ENCODE results near the gene RNASEH2B. TPM values are rescaled to one million over a fixed set of nuclear protein-coding genes. Genes with fewer than 3 reads are reported as not detected.

RNASEH2B gene
- polyA plus RNA-seq, 3 donors = 30.9 to 71.5 (median 65.9) TPM

DNA sequence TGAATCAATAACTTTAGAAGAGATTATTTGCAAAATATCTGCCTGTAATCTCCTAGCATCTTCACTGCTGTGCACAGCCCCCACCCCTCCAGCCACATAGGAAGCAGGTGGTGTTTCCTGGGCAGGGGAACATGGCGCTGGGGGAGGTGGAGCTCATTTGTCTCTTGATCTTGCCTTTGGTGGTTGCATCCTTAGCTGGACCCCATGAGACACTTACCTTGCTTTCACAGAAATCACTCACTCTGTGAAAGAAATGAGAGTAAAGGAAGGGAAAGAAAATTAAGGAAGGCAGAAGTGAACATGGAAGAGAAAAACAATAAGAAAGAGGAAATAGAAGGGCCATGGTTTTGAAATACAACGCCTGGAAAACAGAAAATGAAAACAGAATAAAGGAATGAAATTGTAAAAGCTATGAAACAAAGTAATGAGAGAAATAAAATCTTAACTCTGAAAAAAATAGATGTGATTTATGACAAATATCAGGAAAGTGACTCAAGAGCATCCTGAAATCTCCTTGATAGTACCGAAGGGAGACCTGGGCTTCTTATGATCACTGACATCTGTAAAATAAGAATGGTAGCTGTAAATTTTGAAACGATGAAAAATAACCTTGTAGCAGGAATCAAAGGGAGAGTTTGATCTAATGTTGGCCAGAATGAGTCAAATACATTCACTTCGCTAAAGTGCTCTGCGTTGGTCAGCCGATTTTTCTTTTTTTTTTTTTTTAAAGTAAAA lies 17.2 kb upstream of the RNASEH2B start:
- peak overlapping the region; percentile 16 to 71 (median 61) for H3K4me3 ChIP-seq (replicated peaks in 1 of 3; ENCODE audit: low read depth in 2 of 3, low read length in 3 of 3)
- H3K4me2 ChIP-seq (replicated peaks; ENCODE audit: extremely low read depth, low read length, poor library complexity, severe bottlenecking) = peak overlapping the region; percentile 73
- no peak for DNase-seq
- H3K36me3 ChIP-seq (replicated peaks in 1 of 2; ENCODE audit: control insufficient read depth in 1 of 2, insufficient read depth in 2 of 2, low read length in 2 of 2) = no peaks in the 10 kb centered on the region
- H3K9me3 ChIP-seq (replicated peaks in 1 of 2; ENCODE audit: control insufficient read depth in 1 of 2, insufficient read depth in 1 of 2, low read length in 2 of 2) = no peaks in the 10 kb centered on the region
- intact Hi-C loops (cut with micrococcal nuclease) = no loop called here
- no peak for TF ChIP-seq CTCF (IDR thresholded peaks at IDR 0.05)
- peaks cover 0 to 2% (median 0%) of the 10 kb centered on the region in 7 donors for H3K9me3 Mint-ChIP-seq
- 0% methylated on average over 2 of the region's 7 CpGs for WGBS (ENCODE audit: insufficient coverage)
- peaks cover 31 to 42% of the 10 kb centered on the region in 2 donors for H3K4me1 ChIP-seq (ENCODE audit: control insufficient read depth in 1 of 2, insufficient read depth in 2 of 2, low read length in 2 of 2)
- peak overlapping the region; percentile 65 to 97 (median 88) for H3K27ac Mint-ChIP-seq
- no peaks in the 10 kb centered on the region for H4K20me1 ChIP-seq (ENCODE audit: insufficient read depth, low read length)
- peak overlapping the region; percentile 72 for H2AFZ ChIP-seq (ENCODE audit: insufficient read depth, low read depth, low read length, poor library complexity, severe bottlenecking)
- peaks cover 0 to 2% of the 10 kb centered on the region in 2 donors for H3K36me3 Mint-ChIP-seq
- peak overlapping the region; percentile 42 for H3K9ac ChIP-seq (ENCODE audit: insufficient read depth, low read length, poor library complexity, severe bottlenecking)
- peak overlapping the region; percentile 49 to 83 for H3K27ac ChIP-seq (ENCODE audit: low read depth in 1 of 2, low read length in 2 of 2)
- H3K27me3 ChIP-seq (ENCODE audit: control insufficient read depth in 2 of 2, insufficient read depth in 2 of 2, low read length in 2 of 2) = no peaks in the 10 kb centered on the region
- H3K79me2 ChIP-seq (ENCODE audit: insufficient read depth, low read length) = no peaks in the 10 kb centered on the region
- peak overlapping the region; percentile 76 to 86 for H3K4me3 Mint-ChIP-seq
- H3K4me1 Mint-ChIP-seq = peaks cover 47% of the 10 kb centered on the region
- peaks cover 0 to 1% (median 0%) of the 10 kb centered on the region in 3 donors for H3K27me3 Mint-ChIP-seq (ENCODE audit: low read depth in 3 of 3)

DNA sequence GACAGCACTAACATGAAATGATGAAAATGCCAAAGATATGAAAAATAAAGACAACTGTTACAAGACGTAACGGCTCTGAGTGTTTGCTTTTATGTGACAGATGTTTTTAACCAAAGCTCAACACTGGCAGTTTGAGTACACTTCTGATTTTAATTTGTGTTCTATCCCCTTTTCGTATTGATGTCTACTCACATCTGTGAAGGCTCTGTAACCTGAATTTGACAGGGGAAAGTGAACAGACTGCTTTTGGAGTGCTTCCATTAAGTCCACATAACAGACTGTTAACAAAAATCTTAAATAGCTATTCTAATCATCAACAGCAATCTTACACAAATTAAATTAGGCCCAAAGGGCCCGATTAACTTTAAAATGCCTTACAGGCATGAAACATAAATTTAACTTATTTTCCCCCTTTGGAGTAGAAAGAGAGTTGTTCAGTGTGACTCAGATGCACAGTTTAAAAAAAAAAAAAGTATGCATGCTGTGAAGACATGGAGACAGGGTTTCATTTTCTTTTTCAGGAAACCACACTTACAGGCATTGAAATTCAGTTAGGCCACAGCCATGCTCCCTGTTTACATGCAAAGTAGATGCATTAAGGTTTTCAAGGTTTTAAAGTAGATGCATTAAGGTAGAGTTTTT lies 16.3 kb upstream of the RNASEH2B start:
- Histone ChIP-seq H3K4me2 (replicated peaks; ENCODE audit: extremely low read depth, low read length, poor library complexity, severe bottlenecking) (peak overlapping the region; percentile 73), H4K20me1 (ENCODE audit: insufficient read depth, low read length) (no peaks in the 10 kb centered on the region), H3K4me3 (replicated peaks in 1 of 3; ENCODE audit: low read depth in 2 of 3, low read length in 3 of 3) (peak overlapping the region in 2 of 3 experiments; percentile 27 to 71), H2AFZ (ENCODE audit: insufficient read depth, low read depth, low read length, poor library complexity, severe bottlenecking) (peak overlapping the region; percentile 72), H3K36me3 (replicated peaks in 1 of 2; ENCODE audit: control insufficient read depth in 1 of 2, insufficient read depth in 2 of 2, low read length in 2 of 2) (no peaks in the 10 kb centered on the region), H3K9ac (ENCODE audit: insufficient read depth, low read length, poor library complexity, severe bottlenecking) (peak overlapping the region; percentile 31), H3K9me3 (replicated peaks in 1 of 2; ENCODE audit: control insufficient read depth in 1 of 2, insufficient read depth in 1 of 2, low read length in 2 of 2) (no peaks in the 10 kb centered on the region), H3K27ac (ENCODE audit: low read depth in 1 of 2, low read length in 2 of 2) (peak overlapping the region in 1 of 2 donors; percentile 84), H3K79me2 (ENCODE audit: insufficient read depth, low read length) (no peaks in the 10 kb centered on the region), H3K27me3 (ENCODE audit: control insufficient read depth in 2 of 2, insufficient read depth in 2 of 2, low read length in 2 of 2) (no peaks in the 10 kb centered on the region), H3K4me1 (ENCODE audit: control insufficient read depth in 1 of 2, insufficient read depth in 2 of 2, low read length in 2 of 2) (peaks cover 33 to 44% of the 10 kb centered on the region in 2 donors)
- H3K4me3 Mint-ChIP-seq = peak overlapping the region; percentile 9 to 76
- H3K27ac Mint-ChIP-seq = peak overlapping the region; percentile 61 to 93 (median 77)
- peaks cover 0 to 2% (median 0%) of the 10 kb centered on the region in 7 donors for H3K9me3 Mint-ChIP-seq
- intact Hi-C loops (cut with micrococcal nuclease) = no loop called here
- H3K36me3 Mint-ChIP-seq = peaks cover 0 to 2% of the 10 kb centered on the region in 2 donors
- DNase-seq = peak; percentile 35 to 46 (median 42)
- H3K4me1 Mint-ChIP-seq = peaks cover 50% of the 10 kb centered on the region
- H3K27me3 Mint-ChIP-seq (ENCODE audit: low read depth in 3 of 3) = peaks cover 0 to 1% (median 0%) of the 10 kb centered on the region in 3 donors
- WGBS (ENCODE audit: insufficient coverage) = 20% methylated on average over 1 of the region's 4 CpGs
- TF ChIP-seq CTCF (IDR thresholded peaks at IDR 0.05) = no peak

Measured in CD14-positive monocyte (primary cell).